ENCODE measurements around the gene WDPCP. TPM values are rescaled to one million over a fixed set of nuclear protein-coding genes. Genes with fewer than 3 reads are reported as not detected.

WDPCP gene
- polyA plus RNA-seq, 2 of the 4 experiments (the other 2 are of a cell fraction), result 3.0 to 7.6 TPM

- 29% methylated on average over 2 of the region's 2 CpGs for WGBS (ENCODE audit: missing lambda C conversion rate)
- no peak overlapping the region for H3K4me3 ChIP-seq
- peaks cover 12% of the 10 kb centered on the region; the same call in 2 of the 3 replicates for H3K9me3 ChIP-seq
- ATAC-seq, result no peak
- CTCF ChIA-PET, result interaction anchor here (1.5 kb wide), 1 partner anchor 10 kb away, joined by 4 read pairs; no protein-coding TSS in a partner anchor
- no peak for FAIRE-seq
- DNase-seq (ENCODE audit: low read depth in 1 of 2, low spot score in 1 of 2), result no peak
- H3K27ac ChIP-seq, result no peak overlapping the region
- no peak overlapping the region for H3K4me2 ChIP-seq
- POLR2A ChIA-PET, result no interaction called here
- TF ChIP-seq MYC (IDR thresholded peaks at IDR 0.05; ENCODE audit: borderline replicate concordance, low read length), result no peak
- no peak for TF ChIP-seq GATA3 (IDR thresholded peaks at IDR 0.05; ENCODE audit: borderline replicate concordance)
- no peak for TF ChIP-seq RFX5 (IDR thresholded peaks at IDR 0.05)
- no peak for TF ChIP-seq TP53 (CRISPR knock-in tag; IDR thresholded peaks at IDR 0.05)
- no peak for TF ChIP-seq CBX8 (IDR thresholded peaks at IDR 0.05)
- TF ChIP-seq, protein P1, sequence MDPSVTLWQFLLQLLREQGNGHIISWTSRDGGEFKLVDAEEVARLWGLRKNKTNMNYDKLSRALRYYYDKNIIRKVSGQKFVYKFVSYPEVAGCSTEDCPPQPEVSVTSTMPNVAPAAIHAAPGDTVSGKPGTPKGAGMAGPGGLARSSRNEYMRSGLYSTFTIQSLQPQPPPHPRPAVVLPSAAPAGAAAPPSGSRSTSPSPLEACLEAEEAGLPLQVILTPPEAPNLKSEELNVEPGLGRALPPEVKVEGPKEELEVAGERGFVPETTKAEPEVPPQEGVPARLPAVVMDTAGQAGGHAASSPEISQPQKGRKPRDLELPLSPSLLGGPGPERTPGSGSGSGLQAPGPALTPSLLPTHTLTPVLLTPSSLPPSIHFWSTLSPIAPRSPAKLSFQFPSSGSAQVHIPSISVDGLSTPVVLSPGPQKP (IDR thresholded peaks at IDR 0.05; ENCODE audit: low read depth, low read length), result no peak
- TF ChIP-seq NPAS2 (CRISPR knock-in tag; IDR thresholded peaks at IDR 0.05; ENCODE audit: borderline replicate concordance), result no peak
- no peak for TF ChIP-seq RAD21 (conservative IDR thresholded peaks at IDR 0.05 in 1 of 2, IDR thresholded peaks at IDR 0.05 in 1 of 2)
- TF ChIP-seq CEBPB (IDR thresholded peaks at IDR 0.05), result no peak
- no peak for TF ChIP-seq HOXB13 (CRISPR knock-in tag; IDR thresholded peaks at IDR 0.05; ENCODE audit: low read depth)
- no peak for TF ChIP-seq ZNF302 (CRISPR knock-in tag; IDR thresholded peaks at IDR 0.05)
- TF ChIP-seq, protein P2, sequence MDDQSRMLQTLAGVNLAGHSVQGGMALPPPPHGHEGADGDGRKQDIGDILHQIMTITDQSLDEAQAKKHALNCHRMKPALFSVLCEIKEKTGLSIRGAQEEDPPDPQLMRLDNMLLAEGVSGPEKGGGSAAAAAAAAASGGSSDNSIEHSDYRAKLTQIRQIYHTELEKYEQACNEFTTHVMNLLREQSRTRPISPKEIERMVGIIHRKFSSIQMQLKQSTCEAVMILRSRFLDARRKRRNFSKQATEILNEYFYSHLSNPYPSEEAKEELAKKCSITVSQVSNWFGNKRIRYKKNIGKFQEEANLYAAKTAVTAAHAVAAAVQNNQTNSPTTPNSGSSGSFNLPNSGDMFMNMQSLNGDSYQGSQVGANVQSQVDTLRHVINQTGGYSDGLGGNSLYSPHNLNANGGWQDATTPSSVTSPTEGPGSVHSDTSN (IDR thresholded peaks at IDR 0.05), result no peak
- no peak for TF ChIP-seq SMC3 (IDR thresholded peaks at IDR 0.05)
- no peak for TF ChIP-seq HOXA7 (CRISPR knock-in tag; IDR thresholded peaks at IDR 0.05)
- no peak for TF ChIP-seq REST (IDR thresholded peaks at IDR 0.05)
- TF ChIP-seq NFE2L2 (conservative IDR thresholded peaks at IDR 0.05; ENCODE audit: low read length), result no peak
- 0 out of 3 replicates have a peak, but pooled peaks cover 6% of the 10 kb centered on the region for H3K4me1 ChIP-seq
These were observed 31.1 kb upstream of the WDPCP start for GRCh38 chr2:63619328-63619727.

GRCh38 chr2:63617366-63617765 is 29.1 kb upstream of the WDPCP start:
- CTCF ChIA-PET, result interaction anchor here (1.1 to 1.5 kb wide), 4 partner anchors 9 to 82 kb away, joined by 3 to 4 read pairs (median 4); no protein-coding TSS in a partner anchor
- 0 out of 3 replicates have a peak, but pooled peaks cover 7% of the 10 kb centered on the region for H3K4me1 ChIP-seq
- no peak for FAIRE-seq
- H3K4me2 ChIP-seq, result no peak overlapping the region
- H3K27ac ChIP-seq, result no peak overlapping the region
- peaks cover 9% of the 10 kb centered on the region; the same call in 1 of the 3 replicates for H3K9me3 ChIP-seq
- no peak for TF ChIP-seq POLR2AphosphoS2 (conservative IDR thresholded peaks at IDR 0.05; ENCODE audit: low read length)
- no peak for TF ChIP-seq REST (IDR thresholded peaks at IDR 0.05)
- no peak for TF ChIP-seq BHLHE40 (IDR thresholded peaks at IDR 0.05; ENCODE audit: low read depth, low read length)
- no peak for TF ChIP-seq USF2 (IDR thresholded peaks at IDR 0.05)
- no peak for TF ChIP-seq MAZ (IDR thresholded peaks at IDR 0.05; ENCODE audit: borderline replicate concordance, low read depth, low read length)
- TF ChIP-seq CBX2 (IDR thresholded peaks at IDR 0.05; ENCODE audit: borderline replicate concordance, low read depth), result no peak
- TF ChIP-seq MYC (IDR thresholded peaks at IDR 0.05; ENCODE audit: borderline replicate concordance, low read length), result no peak
- TF ChIP-seq EHF (CRISPR knock-in tag; IDR thresholded peaks at IDR 0.05), result no peak
- ATAC-seq, result no peak
- no peak overlapping the region for H3K4me3 ChIP-seq
- POLR2A ChIA-PET, result no interaction called here
- WGBS (ENCODE audit: missing lambda C conversion rate), result 38% methylated on average over 1 of the region's 1 CpG
- no peak for DNase-seq (ENCODE audit: low read depth in 1 of 2, low spot score in 1 of 2)

All from A549 (cell line).